Upper lobe of left lung (tissue), 6 donors: ENCODE measurements around the gene CHL1. TPM values are rescaled to one million over a fixed set of nuclear protein-coding genes. Genes with fewer than 3 reads are reported as not detected.

Experiments
- ATAC-seq, 2 donors: fragments of 200-7000 bp; cut with Tn5 transposase; one replicate each; pipeline ENCODE4 v1.9.1; 2022; ENCODE audit warnings: mild to moderate bottlenecking in 2 of 2, moderate library complexity in 2 of 2; ENCODE audit not compliant: low FRiP score in 2 of 2
- DNase-seq, 2 donors: peaks; one replicate each; pipeline ENCODE4 v3.0.0-alpha.2; 2019 to 2020
- H3K27ac ChIP-seq, 4 donors: fragments of 200-600 bp; sonication (generic); one replicate each; pipeline ENCODE4 v1.5.1; 2016 to 2019
- H3K27me3 ChIP-seq, 4 donors: fragments of 200-600 bp; sonication (generic); one replicate each; pipeline ENCODE4 v1.5.1; 2017 to 2019
- H3K36me3 ChIP-seq, 4 donors: fragments of 200-600 bp; sonication (generic); one replicate each; pipeline ENCODE4 v1.5.1; 2016 to 2019
- H3K4me1 ChIP-seq, 4 donors: fragments of 200-600 bp; sonication (generic); one replicate each; pipeline ENCODE4 v1.5.1; 2018 to 2019
- H3K4me3 ChIP-seq, 4 donors: fragments of 200-600 bp; sonication (generic); one replicate each; pipeline ENCODE4 v1.5.1; 2017 to 2019; ENCODE audit warnings: mild to moderate bottlenecking in 2 of 4, moderate library complexity in 1 of 4
- H3K9me3 ChIP-seq, 4 donors: fragments of 200-600 bp; sonication (generic); one replicate each; pipeline ENCODE4 v1.5.1; 2018 to 2019
- CTCF ChIP-seq, 6 experiments: fragments of 450-650 bp in 4 of 6; fragments of 200-600 bp in 2 of 6; sonication (generic) in 2 of 6; IDR thresholded peaks; one replicate each; pipeline ENCODE4 v1.5.1; 2016 to 2019; ENCODE audit warnings: antibody characterized with exemption in 6 of 6
- EP300 ChIP-seq, 4 donors: sonication (generic); formaldehyde crosslinking; IDR thresholded peaks; one replicate each; pipeline ENCODE4 v1.5.1; 2017; ENCODE audit warnings: antibody characterized with exemption in 4 of 4, control low read depth in 2 of 4
- POLR2A ChIP-seq, 4 donors: fragments of 450-650 bp; IDR thresholded peaks; one replicate each; pipeline ENCODE4 v1.5.1; 2016 to 2017; ENCODE audit warnings: antibody characterized with exemption in 4 of 4, mild to moderate bottlenecking in 2 of 4
- POLR2AphosphoS5 ChIP-seq, 2 donors: sonication (generic); formaldehyde crosslinking; IDR thresholded peaks; one replicate each; pipeline ENCODE4 v1.5.1; 2017; ENCODE audit warnings: antibody characterized with exemption in 2 of 2
- WGBS, 2 donors: methylation state at CpG; one replicate each; pipeline ENCODE4 v1.1.5; 2017 to 2018; 5-methylcytosine and 5-hydroxymethylcytosine counted together
- total RNA-seq, 6 donors: library from RNA; depleted of rRNA in 4 of 6; stranded (reverse); fragments of >200 nt in 4 of 6; gene quantifications; one replicate each; pipeline versions ENCODE4 v1.1.0 to v1.2.1, GENCODE V29; 2016 to 2021
- donor health status: DM: no; HTN: no; CAD: no; lungs with moderate emphysema.
- donor health status: DM: no; HTN: yes; CAD: no; lungs with severe emphysema.

Gene CHL1
- total RNA-seq, 6 donors from 2014 or later: 3.1 to 14.3 (median 4.9) TPM

- H3K36me3 ChIP-seq: no peaks in the 10 kb centered on the region
- TF ChIP-seq POLR2AphosphoS5 (IDR thresholded peaks at IDR 0.05): no peak
- no peak for TF ChIP-seq POLR2A (IDR thresholded peaks at IDR 0.05)
- no peak for TF ChIP-seq EP300 (IDR thresholded peaks at IDR 0.05)
- no peak for TF ChIP-seq CTCF (IDR thresholded peaks at IDR 0.05)
- H3K4me3 ChIP-seq: no peak overlapping the region
- H3K27ac ChIP-seq: no peak overlapping the region
- ATAC-seq (no peak), DNase-seq (no peak)
- H3K9me3 ChIP-seq: no peaks in the 10 kb centered on the region
- 59 to 86% methylated on average over 2 of the region's 2 CpGs for WGBS, 2 donors
- H3K4me1 ChIP-seq: peaks cover 2 to 23% (median 16%) of the 10 kb centered on the region in 4 donors
- H3K27me3 ChIP-seq: peaks cover 0 to 20% (median 6%) of the 10 kb centered on the region in 4 donors
Measured at GRCh38 chr3:194001-194400, 2.6 kb upstream of the CHL1 start.

DNA sequence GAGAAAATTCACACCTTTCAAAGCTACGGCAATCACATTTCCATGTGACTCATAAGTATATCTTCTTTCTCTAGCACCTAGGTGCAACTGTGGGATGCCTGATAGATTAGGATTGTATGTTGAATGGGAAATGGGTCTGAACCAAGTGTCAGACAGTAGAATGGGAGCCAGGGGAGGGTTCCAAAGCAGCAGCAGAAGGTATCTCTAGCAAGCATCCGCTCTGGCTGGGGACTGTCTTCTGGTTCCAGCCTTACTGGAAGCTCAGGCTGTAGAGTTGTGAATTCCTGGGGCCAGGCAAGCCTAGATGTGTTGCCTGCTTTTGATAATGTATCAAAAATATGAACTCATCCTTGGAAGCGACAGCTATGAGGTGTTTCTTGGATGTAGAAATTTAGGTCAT is 2.1 kb upstream of the CHL1 start:
- H3K4me3 ChIP-seq: no peak overlapping the region
- H3K27me3 ChIP-seq: peaks cover 0 to 20% (median 6%) of the 10 kb centered on the region in 4 donors
- peaks cover 2 to 23% (median 16%) of the 10 kb centered on the region in 4 donors for H3K4me1 ChIP-seq
- ATAC-seq (peak in 1 of 2 donors; percentile 25), DNase-seq (no peak)
- H3K36me3 ChIP-seq: no peaks in the 10 kb centered on the region
- no peak for TF ChIP-seq CTCF (IDR thresholded peaks at IDR 0.05)
- no peak for TF ChIP-seq EP300 (IDR thresholded peaks at IDR 0.05)
- TF ChIP-seq POLR2AphosphoS5 (IDR thresholded peaks at IDR 0.05): no peak
- no peak for TF ChIP-seq POLR2A (IDR thresholded peaks at IDR 0.05)
- WGBS, 2 donors: 87 to 89% methylated on average over 3 of the region's 3 CpGs
- H3K27ac ChIP-seq: no peak overlapping the region
- no peaks in the 10 kb centered on the region for H3K9me3 ChIP-seq

DNA sequence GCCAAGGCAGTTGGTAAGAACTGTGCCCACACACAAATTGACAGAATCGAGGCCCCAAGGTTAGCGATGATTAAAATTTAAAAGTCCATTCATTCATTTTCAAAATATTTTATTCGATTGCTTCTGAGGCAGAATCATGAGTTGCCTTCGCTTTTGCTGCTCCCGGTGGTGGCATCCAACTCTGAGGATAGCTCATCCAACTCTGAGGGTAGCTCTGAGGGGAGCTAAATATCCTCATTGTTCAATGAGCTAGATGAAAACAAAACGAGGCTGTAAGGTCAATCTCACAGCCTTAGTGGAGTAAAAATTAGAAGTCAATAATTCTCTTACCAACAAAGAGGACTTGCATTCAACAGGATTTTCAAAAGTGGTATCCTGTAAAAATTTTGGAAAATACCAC is 897 bp upstream of the CHL1 start:
- Histone ChIP-seq H3K9me3 (no peaks in the 10 kb centered on the region), H3K4me3 (no peak overlapping the region), H3K27ac (no peak overlapping the region), H3K36me3 (no peaks in the 10 kb centered on the region), H3K27me3 (peaks cover 0 to 20% (median 6%) of the 10 kb centered on the region in 4 donors), H3K4me1 (peaks cover 2 to 23% (median 16%) of the 10 kb centered on the region in 4 donors)
- no peak for TF ChIP-seq POLR2A (IDR thresholded peaks at IDR 0.05)
- no peak for TF ChIP-seq EP300 (IDR thresholded peaks at IDR 0.05)
- no peak for TF ChIP-seq CTCF (IDR thresholded peaks at IDR 0.05)
- TF ChIP-seq POLR2AphosphoS5 (IDR thresholded peaks at IDR 0.05): no peak
- no peak for DNase-seq
- no peak for ATAC-seq
- WGBS, 2 donors: 61 to 70% methylated on average over 6 of the region's 6 CpGs

DNA sequence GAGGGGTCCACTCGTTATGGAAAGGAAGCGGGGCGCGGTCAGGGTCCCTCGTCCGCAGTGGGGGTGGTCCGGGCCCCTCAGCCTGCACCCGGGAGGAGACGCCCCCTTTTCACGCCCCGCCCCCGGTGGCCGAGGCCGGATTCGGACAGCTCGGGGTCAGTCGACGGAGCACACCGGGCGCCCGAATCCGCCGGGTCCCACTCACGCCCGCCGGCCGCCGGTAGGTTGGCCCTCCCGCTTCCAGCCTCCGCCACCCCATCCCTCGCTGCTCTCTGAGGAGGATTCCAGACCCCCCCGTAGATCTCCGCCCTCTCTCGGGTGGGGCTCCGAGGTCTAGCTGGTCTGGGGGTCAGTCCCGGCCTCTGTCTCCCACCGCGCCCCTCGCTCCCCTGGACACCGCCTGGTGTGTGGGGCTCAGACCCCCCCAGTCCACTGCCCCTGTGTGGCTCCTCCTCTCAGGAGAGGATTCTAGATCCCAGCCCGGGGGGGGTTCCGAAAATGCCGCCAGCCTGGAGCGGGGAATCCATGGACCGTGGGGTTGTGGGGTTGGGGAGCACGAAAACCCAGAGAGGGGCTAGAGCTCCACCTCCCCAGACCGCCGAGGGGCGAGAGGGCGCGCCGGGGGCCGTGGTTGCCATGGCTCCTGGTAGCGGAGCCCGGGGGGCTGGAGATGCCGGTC is 725 bp downstream of the CHL1 start:
- WGBS, 2 donors: 3 to 5% methylated on average over 16 to 24 of the region's 56 CpGs
- DNase-seq (peak in 1 of 2 donors; percentile 89), ATAC-seq (peak; percentile 44 to 73)
- Histone ChIP-seq H3K27ac (peak overlapping the region in 3 of 4 donors; percentile 32 to 67 (median 64)), H3K4me3 (peak overlapping the region in 3 of 4 donors; percentile 35 to 58 (median 53)), H3K4me1 (peaks cover 2 to 23% (median 16%) of the 10 kb centered on the region in 4 donors), H3K36me3 (no peaks in the 10 kb centered on the region), H3K9me3 (no peaks in the 10 kb centered on the region), H3K27me3 (peaks cover 0 to 20% (median 6%) of the 10 kb centered on the region in 4 donors)
- TF ChIP-seq EP300 (IDR thresholded peaks at IDR 0.05) (no peak), CTCF (IDR thresholded peaks at IDR 0.05) (no peak), POLR2AphosphoS5 (IDR thresholded peaks at IDR 0.05) (no peak), POLR2A (IDR thresholded peaks at IDR 0.05) (no peak)
